Smooth muscle cell (in vitro differentiated cells): Measurements from ENCODE around the gene ZG16. TPM values are rescaled to one million over a fixed set of nuclear protein-coding genes. Genes with fewer than 3 reads are reported as not detected.

Source experiments
- DNase-seq: peaks from one replicate; lab custom pipeline; 2025; ENCODE audit not compliant: unreplicated experiment; lab: John Stamatoyannopoulos, UW
- H2AFZ ChIP-seq: fragments of 200-600 bp; sonication (generic); 2 replicates; pipeline ENCODE4 v1.6.0; 2016; ENCODE audit warnings: antibody characterized with exemption, low read depth, mild to moderate bottlenecking
- H3F3A ChIP-seq: fragments of 200-600 bp; sonication (generic); 2 replicates; pipeline ENCODE4 v1.6.0; 2017; ENCODE audit warnings: antibody characterized with exemption, low read depth
- H3K27ac ChIP-seq: fragments of 200-600 bp; sonication (generic); 2 replicates; pipeline ENCODE4 v1.5.1; 2016; ENCODE audit warnings: low read depth, mild to moderate bottlenecking
- H3K27me3 ChIP-seq: fragments of 200-600 bp; sonication (generic); 2 replicates; pipeline ENCODE4 v1.6.1; 2016; ENCODE audit warnings: low read depth, mild to moderate bottlenecking
- H3K36me3 ChIP-seq: fragments of 200-600 bp; sonication (generic); 2 replicates; pipeline ENCODE4 v1.5.1; 2016; ENCODE audit warnings: low read depth
- H3K4me1 ChIP-seq: fragments of 200-600 bp; sonication (generic); 2 replicates; pipeline ENCODE4 v1.5.1; 2016; ENCODE audit warnings: low read depth
- H3K4me2 ChIP-seq: fragments of 200-600 bp; sonication (generic); 2 replicates; pipeline ENCODE4 v1.6.0; 2016; ENCODE audit warnings: mild to moderate bottlenecking
- H3K4me3 ChIP-seq: fragments of 200-600 bp; sonication (generic); 2 replicates; pipeline ENCODE4 v1.5.1; 2016; ENCODE audit warnings: mild to moderate bottlenecking
- H3K79me2 ChIP-seq: fragments of 200-600 bp; sonication (generic); 2 replicates; pipeline ENCODE4 v1.6.0; 2016; ENCODE audit warnings: low read depth, mild to moderate bottlenecking
- H3K9ac ChIP-seq: fragments of 200-600 bp; sonication (generic); 2 replicates; pipeline ENCODE4 v1.6.0; 2016; ENCODE audit warnings: low read depth
- H3K9me3 ChIP-seq: fragments of 200-600 bp; sonication (generic); replicated peaks from 2 replicates; pipeline ENCODE4 v1.5.1; 2016; ENCODE audit warnings: low read depth
- H4K20me1 ChIP-seq: fragments of 200-600 bp; sonication (generic); 2 replicates; pipeline ENCODE4 v1.6.0; 2016; ENCODE audit warnings: low read depth
- WGBS: methylation state at CpG from one replicate; pipeline ENCODE4 v1.1.7; 2016; ENCODE audit warnings: low lambda C conversion rate; 5-methylcytosine and 5-hydroxymethylcytosine counted together
- polyA plus RNA-seq: library from polyadenylated mRNA; unstranded; fragments of >200 nt; fragmentation: Nextera tagmentation; extraction: Ambion mirVana; gene quantifications from 2 replicates; pipeline ENCODE4 v1.2.1, GENCODE V29; 2016
- total RNA-seq: library from RNA; depleted of rRNA; stranded (reverse); fragments of >200 nt; gene quantifications from 2 replicates; pipeline ENCODE4 v1.2.3, GENCODE V29; 2014
- TF ChIP-seq, protein P1 (sequence below): fragments of 200-600 bp; sonication (generic); IDR thresholded peaks from 2 replicates; pipeline ENCODE4 v1.5.1; 2017; ENCODE audit warnings: borderline replicate concordance, mild to moderate bottlenecking, antibody characterized with exemption; ENCODE audit not compliant: insufficient read depth, poor library complexity, severe bottlenecking

ZG16 gene
- total and polyA plus RNA-seq, 2 experiments from 2014 or later, result not detected

DNA sequence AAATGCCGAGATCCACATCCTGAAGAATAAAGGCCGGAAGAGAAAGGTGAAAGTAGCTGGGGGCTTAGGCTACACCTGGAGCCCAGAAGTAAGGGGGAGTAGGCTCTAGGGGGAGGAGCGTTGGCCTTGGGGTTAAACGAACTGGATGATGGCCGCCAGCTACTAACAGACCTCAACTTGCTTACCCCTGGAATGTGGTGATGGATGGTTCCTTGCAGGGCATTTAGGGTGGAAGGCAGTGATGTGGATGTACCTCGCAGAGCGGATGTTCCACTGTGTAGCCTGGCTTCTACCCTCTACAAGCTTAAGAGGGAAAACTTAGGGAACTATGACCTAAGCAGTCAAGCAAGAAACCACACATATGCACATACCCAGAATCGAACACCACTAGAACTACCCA lies 26.0 kb downstream of the ZG16 start:
- H3K9ac ChIP-seq, result no peak overlapping the region
- H3K27ac ChIP-seq, result peak overlapping the region; percentile 80
- peaks cover 16% of the 10 kb centered on the region for H3K4me1 ChIP-seq
- H3F3A ChIP-seq, result peaks cover 19% of the 10 kb centered on the region
- H3K27me3 ChIP-seq, result no peaks in the 10 kb centered on the region
- H2AFZ ChIP-seq, result no peak overlapping the region
- peaks cover 10% of the 10 kb centered on the region for H3K79me2 ChIP-seq
- no peak overlapping the region for H3K4me3 ChIP-seq
- H3K36me3 ChIP-seq, result no peaks in the 10 kb centered on the region
- no peak for DNase-seq
- WGBS, result 89% methylated on average over 8 of the region's 8 CpGs
- H3K9me3 ChIP-seq, result no peaks in the 10 kb centered on the region
- peaks cover 11% of the 10 kb centered on the region for H4K20me1 ChIP-seq
- TF ChIP-seq, protein P1, sequence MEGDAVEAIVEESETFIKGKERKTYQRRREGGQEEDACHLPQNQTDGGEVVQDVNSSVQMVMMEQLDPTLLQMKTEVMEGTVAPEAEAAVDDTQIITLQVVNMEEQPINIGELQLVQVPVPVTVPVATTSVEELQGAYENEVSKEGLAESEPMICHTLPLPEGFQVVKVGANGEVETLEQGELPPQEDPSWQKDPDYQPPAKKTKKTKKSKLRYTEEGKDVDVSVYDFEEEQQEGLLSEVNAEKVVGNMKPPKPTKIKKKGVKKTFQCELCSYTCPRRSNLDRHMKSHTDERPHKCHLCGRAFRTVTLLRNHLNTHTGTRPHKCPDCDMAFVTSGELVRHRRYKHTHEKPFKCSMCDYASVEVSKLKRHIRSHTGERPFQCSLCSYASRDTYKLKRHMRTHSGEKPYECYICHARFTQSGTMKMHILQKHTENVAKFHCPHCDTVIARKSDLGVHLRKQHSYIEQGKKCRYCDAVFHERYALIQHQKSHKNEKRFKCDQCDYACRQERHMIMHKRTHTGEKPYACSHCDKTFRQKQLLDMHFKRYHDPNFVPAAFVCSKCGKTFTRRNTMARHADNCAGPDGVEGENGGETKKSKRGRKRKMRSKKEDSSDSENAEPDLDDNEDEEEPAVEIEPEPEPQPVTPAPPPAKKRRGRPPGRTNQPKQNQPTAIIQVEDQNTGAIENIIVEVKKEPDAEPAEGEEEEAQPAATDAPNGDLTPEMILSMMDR, result no peak
- H3K4me2 ChIP-seq, result peak overlapping the region; percentile 86

DNA sequence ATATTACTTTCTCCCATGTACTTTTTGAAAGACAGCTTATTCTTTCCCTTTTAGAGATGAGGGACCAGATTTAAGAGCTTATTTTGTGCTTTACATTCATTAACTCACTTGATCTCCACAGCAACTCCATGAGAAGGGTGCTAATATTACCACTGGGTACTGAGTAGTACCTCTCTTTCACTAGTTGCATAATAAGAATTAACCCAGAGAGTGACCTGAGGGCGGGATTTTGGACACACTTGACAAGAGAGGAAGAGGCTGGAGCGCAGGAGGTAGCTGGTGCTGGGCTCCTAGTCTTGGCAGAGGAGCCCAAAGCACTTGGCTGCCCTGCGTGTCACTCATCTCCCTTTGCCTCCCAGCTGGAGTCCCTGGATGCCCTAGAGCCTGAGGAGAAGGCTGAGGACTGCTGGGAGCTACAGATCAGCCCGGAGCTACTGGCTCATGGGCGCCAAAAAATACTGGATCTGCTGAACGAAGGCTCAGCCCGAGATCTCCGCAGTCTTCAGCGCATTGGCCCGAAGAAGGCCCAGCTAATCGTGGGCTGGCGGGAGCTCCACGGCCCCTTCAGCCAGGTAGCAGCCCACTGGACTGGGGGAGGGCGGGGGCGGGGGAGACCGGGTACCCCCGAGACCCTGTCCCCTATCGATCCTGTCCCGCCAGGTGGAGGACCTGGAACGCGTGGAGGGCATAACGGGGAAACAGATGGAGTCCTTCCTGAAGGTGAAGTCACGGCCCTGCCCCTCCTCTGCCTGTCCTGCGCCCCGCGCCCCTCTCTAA lies 26.6 kb downstream of the ZG16 start:
- Histone ChIP-seq H3K4me1 (peaks cover 22% of the 10 kb centered on the region), H4K20me1 (peaks cover 17% of the 10 kb centered on the region), H3K27me3 (no peaks in the 10 kb centered on the region), H3K4me2 (peak overlapping the region; percentile 86), H3K79me2 (peaks cover 16% of the 10 kb centered on the region), H3F3A (peaks cover 23% of the 10 kb centered on the region), H3K27ac (peak overlapping the region; percentile 80), H3K4me3 (peak overlapping the region; percentile 73), H3K36me3 (no peaks in the 10 kb centered on the region), H3K9ac (peak overlapping the region; percentile 82), H2AFZ (peak overlapping the region; percentile 40), H3K9me3 (no peaks in the 10 kb centered on the region)
- DNase-seq, result no peak
- TF ChIP-seq, protein P1, result no peak
- WGBS, result 31% methylated on average over 26 of the region's 26 CpGs

- Histone ChIP-seq H4K20me1 (peaks cover 23% of the 10 kb centered on the region), H3K36me3 (no peaks in the 10 kb centered on the region), H2AFZ (peak overlapping the region; percentile 40), H3K9ac (peak overlapping the region; percentile 82), H3K27me3 (no peaks in the 10 kb centered on the region), H3K9me3 (no peaks in the 10 kb centered on the region), H3K4me2 (peak overlapping the region; percentile 86), H3K79me2 (peaks cover 19% of the 10 kb centered on the region), H3K27ac (peak overlapping the region; percentile 80), H3K4me3 (peak overlapping the region; percentile 73), H3K4me1 (peaks cover 28% of the 10 kb centered on the region), H3F3A (peaks cover 31% of the 10 kb centered on the region)
- TF ChIP-seq, protein P1, result no peak
- under 1% methylated on average over 38 of the region's 103 CpGs for WGBS
- peak; percentile 97 for DNase-seq
These were observed 27.4 kb downstream of the ZG16 start for GRCh38 chr16:29805232-29806098.
